Cardiac septum (tissue), 1 donor: ENCODE measurements around the gene TAF8. TPM values are rescaled to one million over a fixed set of nuclear protein-coding genes. Genes with fewer than 3 reads are reported as not detected.

Source experiments
- total RNA-seq: library from RNA; stranded (reverse); fragmentation: NEBNext Ultra II Directional; extraction: Animal tissue kit (Norgen Biotek cat#: 25700); gene quantifications from one replicate; pipeline ENCODE4 v1.2.1, GENCODE V29; 2021
- donor health status: DM: no; HTN: no; CAD: no.

The TAF8 gene
- total RNA-seq, 1 donor from 2014 or later: 22.3 TPM

Other genes starting within 250 kb of the TAF8 start
- 1.7 TPM for gene USP49, start 155.1 kb upstream of the TAF8 start, total RNA-seq
- 16.5 TPM for gene MED20, start 129.4 kb upstream of the TAF8 start, total RNA-seq
- gene BYSL, start 129.0 kb upstream of the TAF8 start, total RNA-seq: 11.3 TPM
- gene CCND3, start 108.7 kb upstream of the TAF8 start, total RNA-seq: 33.5 TPM
- gene C6orf132, start 92.1 kb downstream of the TAF8 start, total RNA-seq: 1.3 TPM
- gene GUCA1A, start 122.8 kb downstream of the TAF8 start, total RNA-seq: not detected
- gene GUCA1B, start 144.4 kb downstream of the TAF8 start, total RNA-seq: 2.6 TPM
- gene MRPS10, start 167.3 kb downstream of the TAF8 start, total RNA-seq: 54.9 TPM